ENCODE measurements around the gene SRGAP1.

The SRGAP1 gene

DNA sequence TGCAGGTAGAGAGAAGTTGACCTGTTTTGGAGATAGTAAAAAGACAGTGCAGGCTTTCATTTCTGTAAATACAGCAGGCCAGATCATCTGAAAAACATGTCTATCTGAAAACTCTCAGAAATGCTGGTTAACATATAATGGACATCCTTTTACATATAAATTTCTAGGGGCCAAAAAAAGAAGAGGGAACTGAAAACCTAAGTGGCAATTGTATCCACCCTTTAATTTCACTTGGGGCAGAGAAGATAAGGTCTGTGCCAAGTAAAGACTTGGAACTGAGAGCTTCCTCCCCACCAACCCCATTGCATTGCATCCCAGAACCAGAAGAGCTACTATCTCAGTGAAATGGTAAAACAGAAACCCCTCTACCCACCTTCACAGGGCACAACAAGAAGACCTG lies 141.0 kb downstream of the SRGAP1 start:
- TF ChIP-seq, protein P1, sequence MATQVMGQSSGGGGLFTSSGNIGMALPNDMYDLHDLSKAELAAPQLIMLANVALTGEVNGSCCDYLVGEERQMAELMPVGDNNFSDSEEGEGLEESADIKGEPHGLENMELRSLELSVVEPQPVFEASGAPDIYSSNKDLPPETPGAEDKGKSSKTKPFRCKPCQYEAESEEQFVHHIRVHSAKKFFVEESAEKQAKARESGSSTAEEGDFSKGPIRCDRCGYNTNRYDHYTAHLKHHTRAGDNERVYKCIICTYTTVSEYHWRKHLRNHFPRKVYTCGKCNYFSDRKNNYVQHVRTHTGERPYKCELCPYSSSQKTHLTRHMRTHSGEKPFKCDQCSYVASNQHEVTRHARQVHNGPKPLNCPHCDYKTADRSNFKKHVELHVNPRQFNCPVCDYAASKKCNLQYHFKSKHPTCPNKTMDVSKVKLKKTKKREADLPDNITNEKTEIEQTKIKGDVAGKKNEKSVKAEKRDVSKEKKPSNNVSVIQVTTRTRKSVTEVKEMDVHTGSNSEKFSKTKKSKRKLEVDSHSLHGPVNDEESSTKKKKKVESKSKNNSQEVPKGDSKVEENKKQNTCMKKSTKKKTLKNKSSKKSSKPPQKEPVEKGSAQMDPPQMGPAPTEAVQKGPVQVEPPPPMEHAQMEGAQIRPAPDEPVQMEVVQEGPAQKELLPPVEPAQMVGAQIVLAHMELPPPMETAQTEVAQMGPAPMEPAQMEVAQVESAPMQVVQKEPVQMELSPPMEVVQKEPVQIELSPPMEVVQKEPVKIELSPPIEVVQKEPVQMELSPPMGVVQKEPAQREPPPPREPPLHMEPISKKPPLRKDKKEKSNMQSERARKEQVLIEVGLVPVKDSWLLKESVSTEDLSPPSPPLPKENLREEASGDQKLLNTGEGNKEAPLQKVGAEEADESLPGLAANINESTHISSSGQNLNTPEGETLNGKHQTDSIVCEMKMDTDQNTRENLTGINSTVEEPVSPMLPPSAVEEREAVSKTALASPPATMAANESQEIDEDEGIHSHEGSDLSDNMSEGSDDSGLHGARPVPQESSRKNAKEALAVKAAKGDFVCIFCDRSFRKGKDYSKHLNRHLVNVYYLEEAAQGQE (IDR thresholded peaks at IDR 0.05; ENCODE audit: insufficient read depth in 1 of 2, low read depth in 2 of 2, low read length in 2 of 2) = no peak
- TF ChIP-seq TAF1 (IDR thresholded peaks at IDR 0.05; ENCODE audit: borderline replicate concordance, insufficient read depth, low read length) (no peak), POLR2AphosphoS5 (IDR thresholded peaks at IDR 0.05; ENCODE audit: low read depth, low read length) (no peak), SIN3A (IDR thresholded peaks at IDR 0.05; ENCODE audit: borderline replicate concordance, insufficient read depth, low read length) (no peak), FOXP2 (optimal IDR thresholded peaks at IDR 0.05; ENCODE audit: borderline replicate concordance, extremely low read depth, extremely low read length, insufficient read depth) (no peak)

DNA sequence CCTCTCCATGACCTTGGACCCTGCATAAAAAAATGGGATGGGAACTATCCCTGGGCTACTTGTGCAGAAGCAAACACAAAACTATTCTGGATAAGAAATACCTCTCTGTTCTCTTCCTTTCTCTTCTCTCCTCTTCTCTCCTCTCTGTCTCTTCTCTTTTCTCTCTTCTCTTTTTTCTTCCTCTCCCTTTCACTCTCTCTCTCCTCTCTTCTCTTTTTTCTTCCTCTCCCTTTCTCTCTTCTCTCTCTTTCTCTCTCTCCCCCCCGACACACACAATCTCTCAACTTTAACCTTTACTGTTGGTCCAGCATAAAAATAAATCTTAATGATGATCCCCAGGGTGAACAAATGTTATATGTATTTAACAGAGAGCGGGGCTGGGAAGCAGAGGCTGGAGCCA lies 141.4 kb downstream of the SRGAP1 start:
- TF ChIP-seq, protein P1 (IDR thresholded peaks at IDR 0.05; ENCODE audit: insufficient read depth in 1 of 2, low read depth in 2 of 2, low read length in 2 of 2) = no peak
- no peak for TF ChIP-seq POLR2AphosphoS5 (IDR thresholded peaks at IDR 0.05; ENCODE audit: low read depth, low read length)
- TF ChIP-seq TAF1 (IDR thresholded peaks at IDR 0.05; ENCODE audit: borderline replicate concordance, insufficient read depth, low read length) = no peak
- TF ChIP-seq FOXP2 (optimal IDR thresholded peaks at IDR 0.05; ENCODE audit: borderline replicate concordance, extremely low read depth, extremely low read length, insufficient read depth) = no peak
- TF ChIP-seq SIN3A (IDR thresholded peaks at IDR 0.05; ENCODE audit: borderline replicate concordance, insufficient read depth, low read length) = no peak

DNA sequence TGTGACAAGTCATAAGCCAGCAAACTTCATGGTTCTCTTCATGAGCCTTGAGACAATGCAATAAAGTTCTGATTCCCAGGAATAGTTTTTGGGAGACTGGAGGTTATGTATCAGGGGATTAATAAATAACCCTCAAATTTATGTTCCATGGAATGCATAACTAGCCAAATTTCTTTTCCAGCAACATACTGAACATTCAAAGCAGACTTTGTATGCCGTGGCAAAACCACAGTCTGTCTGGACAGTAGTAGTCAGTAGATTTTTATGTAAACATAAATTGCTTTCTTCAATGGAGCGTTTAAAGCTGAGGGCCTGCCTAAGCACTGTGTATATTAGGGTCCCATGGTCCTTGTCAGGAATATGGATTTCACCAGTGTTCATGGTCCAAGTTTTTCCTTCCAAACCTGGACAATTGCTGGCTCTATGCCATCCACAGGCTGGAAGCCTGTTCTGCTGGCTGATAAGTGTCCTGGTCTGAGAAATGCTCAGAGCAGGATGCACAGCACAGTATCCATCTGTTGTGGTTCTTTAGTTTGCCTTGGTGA lies 144.9 kb downstream of the SRGAP1 start:
- TF ChIP-seq SIN3A (IDR thresholded peaks at IDR 0.05; ENCODE audit: borderline replicate concordance, insufficient read depth, low read length) = no peak
- TF ChIP-seq, protein P1 (IDR thresholded peaks at IDR 0.05; ENCODE audit: insufficient read depth in 1 of 2, low read depth in 2 of 2, low read length in 2 of 2) = no peak
- TF ChIP-seq TAF1 (IDR thresholded peaks at IDR 0.05; ENCODE audit: borderline replicate concordance, insufficient read depth, low read length) = no peak

DNA sequence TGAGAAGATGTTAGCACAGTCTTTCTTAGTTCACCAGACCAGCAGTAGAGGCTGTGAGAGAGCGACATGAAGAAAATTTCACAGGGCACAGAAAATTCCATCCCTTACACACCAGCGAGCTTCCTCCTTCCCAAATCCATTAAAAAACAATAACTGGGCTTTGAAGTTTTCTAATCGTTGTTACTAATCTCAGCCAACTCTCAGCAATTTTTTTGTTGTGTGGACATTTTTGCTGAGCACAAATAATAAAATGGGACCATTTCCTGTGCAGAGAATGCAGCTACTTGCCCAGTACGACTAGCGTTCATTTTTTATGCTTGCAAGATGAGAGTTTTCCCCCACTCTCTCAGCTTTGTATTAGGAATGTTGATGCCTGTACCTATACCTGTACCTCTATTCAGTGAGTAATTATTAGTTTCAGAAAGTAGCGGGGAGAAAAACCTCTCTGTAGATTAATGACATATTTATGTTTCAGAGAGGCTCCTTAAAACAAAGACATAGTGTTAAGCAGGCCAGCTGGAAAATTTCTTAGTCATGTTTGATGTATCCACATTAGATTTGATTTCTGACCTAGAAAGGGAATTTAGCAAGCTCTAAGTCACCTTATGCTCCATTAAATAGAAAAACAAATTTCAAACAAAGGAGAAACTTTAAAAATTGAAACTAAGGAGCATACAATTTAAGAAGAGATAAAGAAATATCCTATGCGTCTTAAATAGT lies 146.5 kb downstream of the SRGAP1 start:
- TF ChIP-seq POLR2AphosphoS5 (IDR thresholded peaks at IDR 0.05; ENCODE audit: low read depth, low read length) = no peak
- TF ChIP-seq, protein P1 (IDR thresholded peaks at IDR 0.05; ENCODE audit: insufficient read depth in 1 of 2, low read depth in 2 of 2, low read length in 2 of 2) = no peak
- no peak for TF ChIP-seq SIN3A (IDR thresholded peaks at IDR 0.05; ENCODE audit: borderline replicate concordance, insufficient read depth, low read length)
- TF ChIP-seq TAF1 (IDR thresholded peaks at IDR 0.05; ENCODE audit: borderline replicate concordance, insufficient read depth, low read length) = no peak
- TF ChIP-seq FOXP2 (optimal IDR thresholded peaks at IDR 0.05; ENCODE audit: borderline replicate concordance, extremely low read depth, extremely low read length, insufficient read depth) = no peak

Data from PFSK-1 (cell line).